CD1c-positive myeloid dendritic cell (primary cell): ENCODE data around the gene SMYD3.

Source experiments
- DNase-seq: peaks from one replicate; pipeline ENCODE4 v3.0.0-alpha.2; 2016; ENCODE audit errors: extremely low spot score

SMYD3 gene

GRCh38 chr1:246147524-246148461 is 359.3 kb downstream of the SMYD3 start:
- DNase-seq: no peak

- no peak for DNase-seq
These were observed 360.1 kb downstream of the SMYD3 start for GRCh38 chr1:246146804-246147523.

DNA sequence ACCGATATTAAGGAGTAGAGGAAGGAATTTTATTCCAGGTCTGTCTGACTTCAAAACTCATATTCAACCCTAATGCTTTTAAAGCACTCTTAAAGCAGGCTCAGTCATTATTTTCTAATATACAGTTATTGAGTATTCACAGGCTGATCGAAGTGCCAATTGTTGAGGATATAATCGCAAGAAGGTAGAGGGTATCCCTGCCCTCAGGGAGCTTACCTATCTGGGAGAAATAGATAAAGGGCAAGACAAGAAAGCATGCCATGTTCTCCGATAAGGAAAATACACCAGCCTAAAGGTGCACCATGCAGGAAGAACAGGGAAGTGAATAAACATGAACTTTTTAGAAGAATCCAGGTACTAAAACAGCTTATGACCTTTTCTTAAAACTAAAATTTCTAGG is 361.2 kb downstream of the SMYD3 start:
- no peak for DNase-seq

DNA sequence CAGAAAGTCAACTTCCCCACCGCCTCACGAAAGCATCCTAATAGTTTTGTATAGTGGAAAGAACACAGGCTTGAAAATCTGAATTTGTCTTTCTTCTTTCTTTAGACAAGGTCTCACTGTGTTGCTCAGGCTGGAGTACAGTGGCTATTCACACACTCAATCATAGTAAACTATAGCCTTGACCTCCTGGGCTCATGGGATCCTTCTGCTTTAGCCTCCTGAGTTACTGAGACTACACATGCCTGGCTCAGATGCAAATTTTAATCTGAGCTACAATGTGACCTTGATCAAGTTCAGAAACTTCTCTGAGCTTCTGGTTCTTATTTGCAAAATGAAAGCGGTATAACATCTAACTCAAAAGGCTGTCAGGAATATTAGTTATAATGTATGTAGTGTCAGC is 362.1 kb downstream of the SMYD3 start:
- no peak for DNase-seq

DNA sequence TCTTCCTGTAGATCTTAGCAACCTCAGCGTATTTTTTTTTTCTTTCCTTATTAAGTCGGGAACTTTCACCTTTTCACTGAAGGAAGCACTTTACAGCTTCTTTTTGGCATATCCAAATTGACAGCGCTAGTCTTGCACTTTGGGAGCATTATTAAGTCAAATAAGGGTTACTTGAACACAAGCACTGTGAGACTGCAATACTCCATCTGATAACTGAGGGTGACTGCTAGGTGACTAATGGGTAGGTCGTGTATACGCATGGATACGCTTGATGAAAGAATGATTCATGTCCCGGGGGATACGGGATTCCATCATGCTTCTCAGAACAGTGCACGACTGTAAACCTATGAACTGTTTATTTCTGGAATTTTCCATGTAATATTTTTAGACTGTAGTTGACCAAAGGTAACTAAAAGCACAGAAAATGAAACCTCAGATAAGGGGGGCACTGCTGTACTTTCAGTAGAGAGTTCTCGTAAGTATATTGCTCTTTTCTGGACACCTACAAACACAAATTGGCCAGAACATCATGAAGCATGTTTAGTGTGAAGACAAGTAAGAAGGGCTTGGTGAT is 364.7 kb downstream of the SMYD3 start:
- no peak for DNase-seq

DNA sequence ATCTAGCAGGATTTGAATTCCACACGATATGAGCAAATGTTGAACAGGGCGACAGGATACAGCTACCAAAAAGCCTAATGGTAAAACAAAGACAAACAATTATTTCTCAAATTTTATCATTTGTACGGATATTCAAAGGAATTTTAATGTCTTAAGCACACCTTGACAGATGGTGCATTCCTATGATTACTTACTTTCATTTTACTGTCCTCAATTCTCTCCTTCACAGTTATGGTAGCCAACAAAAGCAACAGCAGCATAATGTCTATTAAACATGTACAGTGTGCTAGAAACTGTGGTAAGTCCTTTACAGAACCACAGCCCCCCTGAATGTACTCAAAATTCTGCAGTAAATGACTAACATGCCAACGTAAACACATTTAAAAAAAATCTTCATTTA is 365.8 kb downstream of the SMYD3 start:
- DNase-seq: no peak

DNA sequence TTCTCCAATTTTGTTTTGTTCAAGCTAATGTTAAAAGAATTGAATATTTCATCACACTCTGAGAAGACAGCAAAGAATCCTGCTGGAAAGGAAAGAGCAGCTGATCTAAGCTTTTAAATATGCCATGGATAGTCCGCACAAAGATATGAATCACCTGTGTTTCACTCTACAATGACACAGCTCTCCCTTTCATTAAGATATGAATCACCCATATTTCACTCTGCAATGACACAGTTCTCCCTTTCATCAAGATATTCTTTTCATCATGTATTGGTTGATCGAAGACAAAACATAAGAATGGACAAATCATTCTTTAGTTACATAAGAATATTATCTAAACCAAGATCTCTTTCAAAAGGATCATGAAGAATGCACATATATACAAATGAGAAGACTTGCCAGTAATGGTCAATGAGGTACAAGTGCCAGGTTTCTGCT is 367.3 kb downstream of the SMYD3 start:
- no peak for DNase-seq

DNA sequence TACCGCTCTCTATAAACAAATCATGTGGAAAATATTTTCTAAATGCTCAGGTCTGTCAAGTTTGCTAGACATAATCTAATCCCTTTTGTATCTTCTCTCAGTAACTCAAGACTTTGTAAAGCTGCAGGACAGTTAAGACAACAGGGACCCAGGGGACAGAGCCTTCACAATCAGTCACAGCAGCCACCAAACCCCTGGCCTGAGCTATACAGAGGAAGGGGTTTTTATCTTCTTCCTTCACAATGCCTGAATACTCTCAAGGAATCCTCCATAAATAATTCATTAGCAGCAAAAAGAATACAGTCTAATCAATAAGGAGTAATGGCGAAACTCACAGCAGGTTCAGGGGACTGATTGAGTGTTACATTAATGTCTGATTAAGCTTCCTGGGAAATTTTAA is 368.3 kb downstream of the SMYD3 start:
- DNase-seq: no peak

- no peak for DNase-seq
These were observed 370.6 kb downstream of the SMYD3 start for GRCh38 chr1:246136477-246136876.

GRCh38 chr1:246134789-246135188 is 372.3 kb downstream of the SMYD3 start:
- no peak for DNase-seq

- DNase-seq: no peak
These were observed 376.0 kb downstream of the SMYD3 start for GRCh38 chr1:246131095-246131494.

GRCh38 chr1:246128494-246129069 is 378.5 kb downstream of the SMYD3 start:
- no peak for DNase-seq

DNA sequence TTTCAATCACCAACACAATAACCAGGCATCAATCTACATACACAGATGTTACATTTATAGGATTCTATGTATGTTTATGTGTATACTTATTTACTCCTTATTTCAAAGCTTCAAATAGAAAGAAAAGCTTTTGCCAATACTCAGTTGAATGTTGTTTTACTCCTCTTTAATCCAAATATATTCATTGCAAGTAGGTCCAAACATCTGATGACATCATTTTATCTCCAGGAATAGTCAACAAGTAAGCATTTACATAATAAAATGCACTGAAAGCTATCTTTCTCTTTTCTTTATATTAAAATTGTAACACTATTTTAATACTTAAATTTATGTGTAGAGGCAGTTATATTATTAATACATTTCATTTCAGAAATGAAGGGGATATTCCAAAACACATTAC is 380.5 kb downstream of the SMYD3 start:
- no peak for DNase-seq

GRCh38 chr1:246122071-246122470 is 385.0 kb downstream of the SMYD3 start:
- DNase-seq: no peak

GRCh38 chr1:246121533-246121932 is 385.5 kb downstream of the SMYD3 start:
- DNase-seq: no peak

GRCh38 chr1:246117066-246117791 is 389.9 kb downstream of the SMYD3 start:
- peak; percentile 47 for DNase-seq

DNA sequence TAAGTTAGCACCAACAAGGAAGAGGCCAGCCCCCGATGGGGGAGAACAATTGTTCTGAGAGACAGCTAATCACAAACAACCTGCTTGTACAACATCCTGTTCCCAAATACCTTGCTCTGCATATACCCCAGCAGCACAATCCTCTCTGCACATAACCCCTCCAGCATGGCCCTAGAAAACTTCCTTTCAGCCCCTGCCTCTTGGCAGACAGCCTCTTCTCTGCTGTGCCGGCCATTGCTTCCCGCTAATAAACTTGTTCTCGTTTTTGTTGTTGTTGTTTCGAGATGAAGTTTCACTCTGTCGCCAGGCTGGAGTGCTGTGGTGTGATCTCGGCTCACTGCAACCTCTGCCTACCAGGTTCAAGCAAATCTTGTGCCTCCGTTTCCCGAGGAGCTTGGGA is 392.7 kb downstream of the SMYD3 start:
- DNase-seq: no peak

DNA sequence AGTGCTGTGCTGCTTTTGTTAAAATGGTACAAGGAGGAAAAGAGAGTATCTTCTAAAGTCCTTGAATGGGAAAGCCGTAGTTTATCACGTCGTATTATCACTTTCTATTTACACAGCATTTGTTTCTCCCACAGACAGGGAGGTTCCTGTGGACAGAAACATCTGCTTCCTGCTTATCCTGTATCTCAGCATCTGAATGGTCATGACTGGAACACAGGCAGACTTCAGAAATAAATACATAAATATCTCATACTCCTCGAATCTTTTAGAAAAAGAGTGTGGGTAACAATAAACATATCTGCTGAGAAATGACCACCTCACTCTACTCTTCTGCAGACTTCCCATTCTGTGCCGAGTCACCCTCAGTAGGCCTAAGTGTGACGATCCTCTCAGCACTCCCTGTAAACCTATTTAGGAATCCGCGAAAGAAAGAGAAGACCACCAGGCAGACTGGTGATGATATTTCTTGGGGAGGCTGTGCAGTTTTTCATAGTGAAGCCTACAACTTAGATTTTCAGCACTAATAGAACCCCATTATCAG is 393.5 kb downstream of the SMYD3 start:
- DNase-seq: no peak

DNA sequence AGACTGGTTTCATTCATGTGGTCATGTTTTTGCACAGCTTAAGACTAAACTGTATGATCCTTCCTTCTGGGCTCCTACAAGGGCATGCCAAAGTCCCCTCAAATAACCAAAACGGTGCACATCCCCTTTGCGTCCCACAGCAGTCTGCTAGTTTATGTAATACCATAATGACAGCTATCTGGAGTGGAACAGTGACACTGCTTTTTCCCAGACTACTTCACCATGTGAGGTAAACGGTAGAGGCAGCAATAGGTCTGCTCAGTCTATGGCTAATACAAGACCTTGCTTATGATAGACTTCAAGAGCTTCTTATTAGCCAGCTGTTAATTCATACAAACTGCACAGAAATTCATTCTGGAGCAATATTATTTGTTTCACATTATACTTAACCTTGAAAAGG is 395.5 kb downstream of the SMYD3 start:
- DNase-seq: no peak

GRCh38 chr1:246110343-246111219 is 396.5 kb downstream of the SMYD3 start:
- no peak for DNase-seq
